T47D (cell line): ENCODE data around the gene CDIPT.

Source experiments
- DNase-seq, 2 experiments: peaks; one replicate each; pipeline versions ENCODE4 v3.0.0 to v3.0.0-alpha.2; 2011 to 2012; ENCODE audit warnings: low read depth in 1 of 2, low spot score in 1 of 2
- JUND ChIP-seq: IDR thresholded peaks from 2 replicates; pipeline ENCODE4 v1.6.1; 2012; ENCODE audit warnings: low read depth
- in situ Hi-C: cut with HindIII; loops from 2 replicates; pipeline ENCODE4 v1.10.0; 2016; ENCODE audit warnings: low sequenced_read_pairs, low pct_unique_long_range_greater_than_20kb

Gene CDIPT

DNA sequence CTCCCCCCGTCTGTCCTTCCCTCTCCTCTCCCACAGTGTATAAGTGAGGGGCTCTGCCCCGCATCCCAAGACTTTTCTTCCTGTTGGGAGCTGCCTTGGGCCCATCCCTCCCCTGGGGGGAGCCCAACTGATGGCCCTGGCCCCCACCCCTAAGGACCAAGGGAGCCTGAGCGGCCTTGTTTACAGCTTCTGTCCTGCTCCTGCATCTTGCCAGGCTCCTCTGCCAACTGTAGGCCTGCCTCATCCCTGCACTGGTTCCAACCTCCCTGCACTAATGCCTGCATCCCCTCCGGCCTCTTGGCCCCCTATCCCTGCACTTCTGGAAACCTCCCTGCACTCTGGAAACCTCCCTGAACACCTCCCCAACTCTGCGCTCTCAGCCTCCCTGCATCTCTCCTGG lies 48.4 kb downstream of the CDIPT start:
- TF ChIP-seq JUND = no peak
- no peak for DNase-seq
- in situ Hi-C loops = no loop called here

DNA sequence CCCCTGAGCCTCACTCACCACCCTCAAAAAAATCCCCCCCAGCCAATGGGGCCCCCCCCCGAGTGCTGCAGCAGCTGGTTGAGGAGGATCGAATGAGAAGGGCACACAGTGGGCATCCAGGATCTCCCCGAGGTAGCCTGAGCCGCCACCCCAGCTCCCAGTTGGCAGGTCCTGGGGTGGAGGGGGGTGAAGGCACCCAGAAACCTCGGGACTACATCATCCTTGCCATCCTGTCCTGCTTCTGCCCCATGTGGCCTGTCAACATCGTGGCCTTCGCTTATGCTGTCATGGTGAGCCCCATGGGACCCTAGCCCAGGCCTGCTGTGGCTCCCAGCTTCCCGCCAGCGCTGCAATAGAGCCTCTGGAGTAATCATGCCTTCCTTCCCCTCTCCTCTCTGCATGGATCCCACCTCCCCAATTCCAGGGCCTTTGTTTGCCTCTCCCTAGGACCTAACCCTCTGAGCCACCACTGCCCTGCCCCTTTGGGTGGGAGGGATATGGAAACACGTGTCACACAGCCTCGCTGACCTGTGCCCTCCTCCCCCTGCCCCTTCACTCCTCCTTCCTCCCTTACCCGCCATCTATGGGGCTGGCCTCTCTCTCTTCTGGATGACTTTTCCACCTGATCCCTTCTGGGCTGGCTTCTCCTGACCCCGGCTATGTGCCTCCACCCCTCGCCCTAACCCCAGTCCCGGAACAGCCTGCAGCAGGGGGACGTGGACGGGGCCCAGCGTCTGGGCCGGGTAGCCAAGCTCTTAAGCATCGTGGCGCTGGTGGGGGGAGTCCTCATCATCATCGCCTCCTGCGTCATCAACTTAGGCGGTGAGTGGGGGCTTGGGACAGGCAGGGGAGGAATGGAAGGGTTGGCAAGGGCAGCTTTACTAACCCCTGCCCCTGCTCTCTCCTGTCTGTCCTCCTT lies 49.1 kb downstream of the CDIPT start:
- no peak for DNase-seq
- in situ Hi-C loops = no loop called here
- TF ChIP-seq JUND = no peak

DNA sequence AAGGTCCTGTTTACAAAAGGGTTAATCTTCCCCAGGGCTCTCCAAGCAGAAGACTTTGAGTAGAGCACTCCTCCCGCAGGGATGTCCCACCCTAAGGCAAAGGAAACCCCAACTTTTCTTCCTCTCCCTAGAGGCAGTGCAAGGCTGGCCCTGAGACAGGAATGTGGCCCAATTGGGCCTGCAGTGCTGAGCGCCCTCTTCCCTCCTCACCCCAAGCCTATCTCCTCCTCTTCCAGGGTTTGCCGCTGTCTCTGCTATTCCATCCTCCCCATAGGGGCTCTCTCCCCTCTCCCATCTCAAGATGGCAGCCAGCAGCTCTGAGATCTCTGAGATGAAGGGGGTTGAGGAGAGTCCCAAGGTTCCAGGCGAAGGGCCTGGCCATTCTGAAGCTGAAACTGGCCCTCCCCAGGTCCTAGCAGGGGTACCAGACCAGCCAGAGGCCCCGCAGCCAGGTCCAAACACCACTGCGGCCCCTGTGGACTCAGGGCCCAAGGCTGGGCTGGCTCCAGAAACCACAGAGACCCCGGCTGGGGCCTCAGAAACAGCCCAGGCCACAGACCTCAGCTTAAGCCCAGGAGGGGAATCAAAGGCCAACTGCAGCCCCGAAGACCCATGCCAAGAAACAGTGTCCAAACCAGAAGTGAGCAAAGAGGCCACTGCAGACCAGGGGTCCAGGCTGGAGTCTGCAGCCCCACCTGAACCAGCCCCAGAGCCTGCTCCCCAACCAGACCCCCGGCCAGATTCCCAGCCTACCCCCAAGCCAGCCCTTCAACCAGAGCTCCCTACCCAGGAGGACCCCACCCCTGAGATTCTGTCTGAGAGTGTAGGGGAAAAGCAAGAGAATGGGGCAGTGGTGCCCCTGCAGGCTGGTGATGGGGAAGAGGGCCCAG lies 50.0 kb downstream of the CDIPT start:
- TF ChIP-seq JUND = no peak
- DNase-seq = no peak
- in situ Hi-C loops = no loop called here

DNA sequence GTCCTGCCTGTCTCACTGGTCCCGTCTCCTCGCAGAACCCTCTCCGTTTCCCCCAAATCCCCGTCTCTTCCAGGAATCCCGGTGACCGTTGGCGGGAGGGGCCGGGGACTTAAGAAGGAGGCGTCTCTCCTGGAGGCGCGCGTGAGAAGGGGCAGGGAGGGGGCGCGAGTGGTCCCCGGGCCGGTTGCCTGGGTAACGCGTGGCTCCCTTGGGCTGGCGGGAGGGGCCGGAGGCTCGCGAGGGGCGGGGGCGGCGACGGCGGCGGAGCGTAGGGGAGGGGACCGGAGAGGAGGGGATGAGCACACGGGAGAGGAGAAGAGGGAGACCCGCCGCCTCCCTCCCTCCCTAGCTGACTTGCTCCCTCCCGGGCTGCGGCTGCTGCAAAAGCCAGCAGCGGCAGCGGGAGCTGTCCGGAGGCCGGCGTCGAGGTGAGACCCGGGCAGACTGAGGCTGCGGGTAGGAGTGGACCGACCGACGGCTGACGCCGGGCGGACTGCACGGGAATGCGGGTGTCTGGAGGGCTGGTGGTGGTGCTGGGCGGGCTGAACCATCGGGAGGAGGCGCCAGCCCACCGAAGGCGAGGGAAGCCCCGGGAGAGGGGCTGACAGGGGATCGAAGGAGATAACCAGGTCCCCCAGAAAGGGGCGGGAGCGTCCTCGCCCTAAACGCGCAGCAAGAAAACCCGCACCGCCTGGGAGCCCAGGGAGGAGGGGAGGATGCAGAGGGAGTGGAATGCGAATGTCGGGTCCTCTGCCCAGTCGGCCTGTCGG lies 50.9 kb downstream of the CDIPT start, which contains the start of gene PRRT2:
Gene PRRT2 (plus strand): TSS at position 298 of the 770 bp plus-strand sequence. CDS start 862 bp downstream, outside the sequence.
- DNase-seq = peak; percentile 31 to 65
- in situ Hi-C loops = no loop called here
- TF ChIP-seq JUND = no peak

DNA sequence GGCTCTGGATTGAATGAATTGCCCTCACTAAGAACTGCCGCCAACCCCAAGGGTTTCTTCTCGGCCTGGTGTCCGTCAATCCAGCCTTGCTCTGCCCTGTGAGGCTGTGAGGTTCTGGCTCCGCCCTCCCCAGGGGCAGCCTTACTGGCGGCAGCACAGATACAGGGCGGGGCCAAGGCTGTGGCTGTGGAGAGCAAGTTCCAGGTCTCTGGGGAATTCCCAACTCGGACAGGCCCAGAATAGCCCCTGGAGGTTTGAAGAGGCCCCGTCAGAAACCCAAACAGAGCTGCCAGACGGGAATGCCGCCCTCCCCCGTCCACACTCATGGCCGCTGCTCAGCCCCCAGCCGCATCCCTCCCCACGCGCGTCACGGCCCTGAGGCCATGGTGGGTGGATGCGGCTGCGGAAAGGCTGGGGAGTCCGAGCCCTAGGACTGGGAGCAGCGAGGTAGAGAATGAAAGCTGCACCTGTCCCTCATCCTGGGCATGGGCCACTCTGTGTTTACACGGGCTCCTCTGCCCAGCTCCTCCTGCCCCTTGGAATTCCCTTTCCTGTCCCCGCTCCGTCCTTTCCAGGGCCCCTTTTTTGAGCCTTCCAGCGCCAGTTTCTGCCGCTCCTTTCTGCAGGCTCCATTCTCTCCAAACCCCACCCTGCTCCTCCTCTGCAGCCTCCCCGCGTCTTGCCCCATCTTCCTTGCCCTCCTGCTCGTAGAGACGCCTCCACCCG lies 51.7 kb downstream of the CDIPT start:
- in situ Hi-C loops = no loop called here
- peak; percentile 97 to 98 for DNase-seq
- TF ChIP-seq JUND = no peak

DNA sequence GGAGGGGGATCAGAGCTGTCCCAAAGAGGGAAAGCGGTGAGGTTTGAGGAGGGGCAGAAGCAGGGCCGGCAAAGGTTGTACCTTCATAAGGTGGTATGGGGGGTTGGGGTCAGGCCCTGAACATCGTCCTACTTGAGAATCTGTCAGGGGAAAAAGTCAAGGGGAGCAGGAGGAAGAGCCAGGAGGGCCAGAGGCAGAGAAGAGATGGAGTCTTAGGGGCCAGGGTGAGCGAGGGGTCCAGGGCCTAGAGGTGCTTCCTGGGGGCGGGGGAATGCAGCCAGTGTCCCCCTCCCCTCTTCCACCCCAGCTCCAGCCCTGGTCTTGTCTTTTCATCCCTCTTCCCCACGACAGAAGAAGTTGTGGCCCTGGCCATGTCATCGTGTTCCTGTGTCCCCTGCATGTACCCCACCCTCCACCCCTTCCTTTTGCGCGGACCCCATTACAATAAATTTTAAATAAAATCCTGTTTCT lies 52.3 kb downstream of the CDIPT start:
- no peak for TF ChIP-seq JUND
- no peak for DNase-seq
- in situ Hi-C loops = no loop called here

DNA sequence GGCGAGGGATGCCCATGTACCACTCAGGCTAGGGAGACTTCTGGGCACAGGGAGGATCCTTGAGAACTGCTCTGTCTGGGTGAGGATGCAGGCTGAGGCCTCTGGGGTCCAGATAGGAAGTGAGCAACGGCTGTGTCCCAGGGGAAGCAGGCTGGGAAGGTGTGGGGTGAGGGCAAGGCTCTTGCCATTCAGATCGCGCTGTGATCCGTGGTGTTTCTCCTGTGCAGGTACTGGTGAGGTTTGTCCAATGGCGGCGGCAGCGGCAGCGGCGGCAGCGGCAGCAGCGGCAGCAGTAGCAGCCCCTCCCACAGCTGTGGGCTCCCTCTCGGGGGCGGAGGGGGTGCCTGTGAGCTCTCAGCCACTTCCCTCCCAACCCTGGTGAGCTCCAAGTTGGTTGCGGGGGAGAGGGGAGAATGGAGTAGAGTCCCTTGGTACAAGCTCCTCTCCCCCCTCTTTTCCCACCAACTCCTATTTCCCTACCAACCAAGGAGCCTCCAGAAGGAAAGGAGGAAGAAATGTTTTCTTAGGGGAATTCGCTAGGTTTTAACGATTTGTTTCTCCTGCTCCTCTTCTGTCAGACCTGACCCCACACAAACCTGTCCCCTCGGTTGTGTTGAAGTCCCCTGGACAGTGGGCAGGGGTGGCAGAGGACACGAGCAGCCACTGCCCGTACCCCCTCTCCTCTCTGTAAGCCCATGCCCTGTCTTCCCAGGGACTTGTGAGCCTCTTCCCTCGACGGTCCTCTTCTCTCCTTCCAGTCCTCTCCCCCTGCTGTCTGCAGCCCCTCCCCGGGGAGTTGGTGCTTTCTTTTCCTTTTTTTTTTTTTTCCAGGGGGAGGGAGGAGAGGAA lies 53.0 kb downstream of the CDIPT start:
- in situ Hi-C loops = no loop called here

DNA sequence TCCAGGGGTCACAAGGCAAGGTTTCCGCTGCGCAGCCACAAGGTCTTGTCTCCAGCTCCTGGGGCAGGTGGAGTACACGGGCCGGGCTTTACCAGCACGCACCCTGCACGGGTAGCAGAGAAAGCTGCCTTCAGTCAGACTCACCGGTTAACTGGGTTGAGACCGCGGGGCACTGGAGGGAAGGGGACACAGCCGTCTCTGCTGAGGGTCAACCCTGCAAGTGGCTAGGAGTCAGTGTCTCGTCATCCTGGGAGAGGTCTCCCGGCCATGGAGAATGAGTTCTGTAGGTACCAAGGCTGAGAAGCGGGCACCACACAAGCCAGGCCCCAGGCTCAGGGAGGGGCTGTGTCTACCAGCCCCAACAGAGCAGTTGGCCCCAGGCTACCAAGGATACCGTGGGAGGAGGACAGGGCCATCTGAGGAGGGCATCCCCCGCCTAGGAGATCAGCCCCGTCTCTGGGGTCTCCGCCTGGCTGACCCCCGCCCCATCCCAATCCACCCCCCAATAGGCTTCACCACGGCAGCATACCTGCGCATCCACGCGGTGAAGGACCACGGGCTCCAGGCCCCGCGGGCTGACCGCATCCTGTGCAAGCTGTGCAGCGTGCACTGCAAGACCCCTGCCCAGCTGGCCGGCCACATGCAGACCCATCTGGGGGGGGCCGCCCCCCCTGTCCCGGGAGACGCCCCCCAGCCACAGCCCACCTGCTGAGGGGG lies 53.8 kb downstream of the CDIPT start:
- in situ Hi-C loops = no loop called here
- TF ChIP-seq JUND = no peak
- DNase-seq = no peak

More for the DNA sequence above, 53.0 kb downstream of the CDIPT start:
- DNase-seq = no peak
- no peak for TF ChIP-seq JUND
